SK-N-DZ (cell line): ENCODE results near the gene MTUS2.

ENCODE experiments used
- DNase-seq: peaks from one replicate; pipeline ENCODE4 v3.0.0-alpha.2; 2015; ENCODE audit warnings: low spot score
- small RNA-seq, 2 experiments: library from RNA; depleted of rRNA; stranded (forward); fragments of <200 nt; gene quantifications; one replicate each; pipeline ENCODE3, GENCODE V24; 2014

The MTUS2 gene

GRCh38 chr13:29543230-29544215 lies 723.4 kb downstream of the MTUS2 start:
- no peak for DNase-seq

GRCh38 chr13:29545988-29546387 lies 725.8 kb downstream of the MTUS2 start:
- no peak for DNase-seq

DNA sequence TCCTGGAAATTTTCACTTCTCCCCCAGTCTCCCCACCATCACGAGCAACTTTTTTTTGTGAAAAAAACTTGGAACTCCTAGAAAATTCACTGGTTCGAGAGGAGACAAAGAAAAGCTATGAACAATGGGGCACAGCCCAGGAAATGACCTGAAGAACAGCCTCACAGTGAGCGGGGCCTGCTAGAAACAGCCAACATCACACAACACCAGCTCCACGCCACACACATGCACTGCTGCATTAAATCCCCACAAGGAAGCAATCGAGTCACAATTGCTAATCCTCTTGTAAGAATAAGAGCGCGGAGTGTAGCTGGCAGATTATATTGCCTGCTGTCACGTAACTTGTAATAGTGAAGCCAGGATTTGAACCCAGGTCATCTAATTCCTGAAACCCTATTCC lies 726.5 kb downstream of the MTUS2 start:
- no peak for DNase-seq

DNA sequence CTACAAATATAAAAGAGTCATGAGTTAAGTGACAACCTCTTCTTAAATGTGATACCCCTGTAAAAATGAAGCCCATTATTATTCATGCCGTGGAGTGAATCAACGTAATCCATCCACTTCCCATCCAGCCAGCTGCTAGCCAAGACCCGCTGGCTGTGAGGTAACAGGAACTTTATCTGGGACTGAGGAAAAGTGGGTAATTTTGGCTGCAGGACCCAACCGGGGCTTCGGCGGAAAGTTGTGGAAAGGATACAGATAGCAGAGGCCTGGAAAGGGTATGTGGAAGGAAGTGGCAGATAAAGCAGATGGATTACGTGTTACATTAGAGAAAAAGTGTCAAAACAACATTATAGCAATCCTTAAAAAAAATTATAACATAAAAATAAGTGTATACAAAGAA lies 727.0 kb downstream of the MTUS2 start:
- no peak for DNase-seq

- no peak for DNase-seq
These were observed 728.6 kb downstream of the MTUS2 start for GRCh38 chr13:29548722-29549121.

- DNase-seq = no peak
These were observed 730.4 kb downstream of the MTUS2 start for GRCh38 chr13:29550430-29550988.

DNA sequence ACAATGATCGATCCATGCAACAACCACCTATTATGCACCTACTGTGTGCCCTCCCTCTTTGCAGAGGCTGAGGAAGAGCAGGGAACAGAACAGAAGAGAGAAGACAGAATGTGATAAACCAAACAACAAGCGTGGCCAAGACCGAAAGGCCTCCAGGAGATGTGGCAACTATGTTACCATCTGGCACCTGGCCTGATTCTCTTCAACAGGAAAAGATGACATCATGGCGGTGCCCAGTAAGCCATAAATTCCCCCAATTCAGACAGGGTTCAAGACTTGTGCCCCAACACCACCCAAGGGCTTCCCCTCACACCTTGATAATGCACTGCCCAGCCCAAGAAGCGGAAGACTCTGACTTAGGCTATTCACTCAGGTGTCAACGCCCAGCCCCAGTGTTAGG lies 731.1 kb downstream of the MTUS2 start:
- no peak for DNase-seq

Small RNA genes within 50 kb of the gene (small RNA-seq; reads per million reads assigned to genes)
- gene AL359741.1 = 0 reads per million in 2 experiments
